Panc1 (cell line): ENCODE measurements around the gene MIOX. TPM values are rescaled to one million over a fixed set of nuclear protein-coding genes. Genes with fewer than 3 reads are reported as not detected.
A peak's percentile ranks its signal among the peaks of the same experiment; 100 is the strongest.

Experiments used
- ATAC-seq: fragments of 200-7000 bp; cut with Tn5 transposase; 2 replicates; pipeline ENCODE4 v1.9.1; 2020; ENCODE audit warnings: mild to moderate bottlenecking, moderate library complexity
- BruUV-seq: library from RNA; stranded (reverse); fragments of 400-500 nt; replicated peaks from 2 replicates; lab custom pipeline; 2021; lab: Mats Ljungman, UMichigan
- CTCF ChIA-PET: fragments of 300-600 bp; sonication (Branson Sonifier 250); formaldehyde crosslinking; loops from one replicate; lab custom pipeline; 2022; ENCODE audit warnings: antibody characterized with exemption; lab: Charles Lee
- POLR2A ChIA-PET: fragments of 300-600 bp; sonication (Branson Sonifier 250); formaldehyde crosslinking; loops from one replicate; lab custom pipeline; 2022; ENCODE audit warnings: antibody characterized with exemption; lab: Charles Lee
- DNase-seq: peaks from one replicate; pipeline ENCODE4 v3.0.0-alpha.2; 2010; ENCODE audit warnings: low read depth, low spot score
- H3K27ac ChIP-seq: 2 replicates; pipeline ENCODE4 v1.5.1; 2011; ENCODE audit warnings: mild to moderate bottlenecking, low read length, inconsistent platforms
- H3K27me3 ChIP-seq: fragments of 200-500 bp; sonication (Bioruptor generic); 2 replicates; pipeline ENCODE4 v1.6.0; 2014; ENCODE audit warnings: low read length, inconsistent platforms; ENCODE audit not compliant: control insufficient read depth, insufficient read depth
- H3K36me3 ChIP-seq: fragments of 200-500 bp; sonication (Bioruptor generic); 2 replicates; pipeline ENCODE4 v1.5.1; 2014; ENCODE audit warnings: inconsistent platforms, mild to moderate bottlenecking, low read length, moderate library complexity; ENCODE audit not compliant: control insufficient read depth, insufficient read depth
- H3K4me1 ChIP-seq: 2 replicates; pipeline ENCODE4 v1.5.1; 2011; ENCODE audit warnings: inconsistent platforms, mild to moderate bottlenecking, low read length, moderate library complexity; ENCODE audit not compliant: control insufficient read depth, insufficient read depth
- H3K4me3 ChIP-seq, 2 experiments: 2 replicates each; pipeline ENCODE4 v1.5.1; 2011 to 2012; ENCODE audit warnings: low read depth in 2 of 2, low read length in 2 of 2, mild to moderate bottlenecking in 2 of 2, inconsistent platforms in 1 of 2, moderate library complexity in 1 of 2
- H3K9me3 ChIP-seq: fragments of 200-500 bp; sonication (Bioruptor generic); 2 replicates; pipeline ENCODE4 v1.5.1; 2014; ENCODE audit warnings: low read depth, mild to moderate bottlenecking, inconsistent platforms, low read length, moderate library complexity; ENCODE audit not compliant: control insufficient read depth, insufficient read depth
- CTCF ChIP-seq: fragments of 450-650 bp; IDR thresholded peaks from 2 replicates; pipeline ENCODE4 v1.5.1; 2017; ENCODE audit warnings: mild to moderate bottlenecking
- POLR2AphosphoS5 ChIP-seq: IDR thresholded peaks from 2 replicates; pipeline ENCODE4 v1.6.1; 2012; ENCODE audit warnings: mild to moderate bottlenecking, low read depth, low read length, moderate library complexity
- REST ChIP-seq, 2 experiments: IDR thresholded peaks; 2 replicates each; pipeline ENCODE4 v1.6.1; 2011 to 2012; ENCODE audit warnings: low read depth in 2 of 2, control low read depth in 1 of 2, low read length in 1 of 2, mild to moderate bottlenecking in 1 of 2, moderate library complexity in 1 of 2; ENCODE audit not compliant: insufficient read depth in 1 of 2
- SIN3A ChIP-seq: IDR thresholded peaks from 2 replicates; pipeline ENCODE4 v1.6.1; 2012; ENCODE audit warnings: low read depth, mild to moderate bottlenecking, low read length, moderate library complexity, borderline replicate concordance; ENCODE audit not compliant: insufficient read depth
- TCF7L2 ChIP-seq: IDR thresholded peaks from 2 replicates; pipeline ENCODE4 v1.6.1; 2011; ENCODE audit warnings: mild to moderate bottlenecking, low read depth, low read length, inconsistent platforms
- in situ Hi-C: cut with HindIII; loops from 2 replicates; pipeline ENCODE4 v1.10.0; 2016; ENCODE audit warnings: low sequenced_read_pairs, low pct_unique_long_range_greater_than_20kb
- intact Hi-C: fragments of 100-400 bp; cut with micrococcal nuclease; formaldehyde crosslinking; loops from one replicate; pipeline ENCODE4 v1.10.0; 2022; ENCODE audit not compliant: unreplicated experiment
- total RNA-seq: library from RNA; stranded (reverse); gene quantifications from one replicate; pipeline ENCODE4 v1.2.1, GENCODE V29; 2021; ENCODE audit not compliant: unreplicated experiment

The MIOX gene
- total RNA-seq, 1 experiment from 2014 or later, result 0.23 TPM

GRCh38 chr22:50445071-50445879 is 41.4 kb upstream of the MIOX start:
- H3K4me1 ChIP-seq, result peaks cover 22% of the 10 kb centered on the region
- intact Hi-C loops, result no loop called here
- no peak for TF ChIP-seq REST (IDR thresholded peaks at IDR 0.05; ENCODE audit: insufficient read depth in 1 of 2, low read depth in 2 of 2, low read length in 1 of 2)
- no peak for TF ChIP-seq POLR2AphosphoS5
- POLR2A ChIA-PET, result interaction anchor here (0.5 to 0.6 kb wide), 2 partner anchors 51 to 192 kb away, joined by 5 to 20 read pairs; no protein-coding TSS in a partner anchor
- H3K27me3 ChIP-seq, result no peaks in the 10 kb centered on the region
- CTCF ChIA-PET, result no interaction called here
- no peak overlapping the region for H3K4me3 ChIP-seq
- BruUV-seq, result TSS peak; percentile 71
- in situ Hi-C loops, result no loop called here
- peak; percentile 27 for ATAC-seq
- H3K9me3 ChIP-seq, result no peaks in the 10 kb centered on the region
- DNase-seq, result no peak
- peak overlapping the region; percentile 70 for H3K27ac ChIP-seq
- no peaks in the 10 kb centered on the region for H3K36me3 ChIP-seq

- intact Hi-C loops, result no loop called here
- DNase-seq (no peak), ATAC-seq (peak; percentile 28; the same call in 1 of the 2 replicates)
- no TSS peak for BruUV-seq
- H3K9me3 ChIP-seq, result no peaks in the 10 kb centered on the region
- ChIA-PET CTCF (no interaction called here), POLR2A (no interaction called here)
- peaks cover 22% of the 10 kb centered on the region for H3K4me1 ChIP-seq
- in situ Hi-C loops, result no loop called here
- no peak; the same call in 1 of the 2 replicates for TF ChIP-seq POLR2AphosphoS5
- no peaks in the 10 kb centered on the region for H3K27me3 ChIP-seq
- 0 out of 2 replicates have a peak, but pooled peaks cover 2% of the 10 kb centered on the region for H3K36me3 ChIP-seq
- peak overlapping the region; percentile 70; the same call in 1 of the 2 replicates for H3K27ac ChIP-seq
- H3K4me3 ChIP-seq, result no peak overlapping the region
Measured at GRCh38 chr22:50445880-50446707, 40.6 kb upstream of the MIOX start.

- peaks cover 22% of the 10 kb centered on the region for H3K4me1 ChIP-seq
- TF ChIP-seq TCF7L2, result no peak
- no peak for TF ChIP-seq CTCF
- TF ChIP-seq SIN3A, result no peak
- no peak for TF ChIP-seq REST (IDR thresholded peaks at IDR 0.05; ENCODE audit: insufficient read depth in 1 of 2, low read depth in 2 of 2, low read length in 1 of 2)
- no peak for TF ChIP-seq POLR2AphosphoS5
- POLR2A ChIA-PET, result no interaction called here
- H3K36me3 ChIP-seq, result 0 out of 2 replicates have a peak, but pooled peaks cover 2% of the 10 kb centered on the region
- ATAC-seq (peak; percentile 20; the same call in 1 of the 2 replicates), DNase-seq (no peak)
- H3K27me3 ChIP-seq, result no peaks in the 10 kb centered on the region
- in situ Hi-C loops, result no loop called here
- BruUV-seq, result no TSS peak
- CTCF ChIA-PET, result no interaction called here
- intact Hi-C loops, result no loop called here
- H3K27ac ChIP-seq, result peak overlapping the region; percentile 29; the same call in 1 of the 2 replicates
- no peaks in the 10 kb centered on the region for H3K9me3 ChIP-seq
- no peak overlapping the region for H3K4me3 ChIP-seq
Measured at GRCh38 chr22:50446708-50447575, 39.7 kb upstream of the MIOX start.
